A204.1 (cell line): ENCODE results near the gene SPATS2.
"Not testable (repeated sequence)": the region's sequence is repeated elsewhere in the genome, so short reads cannot be mapped to it uniquely, and the experiment has no call there.

Source experiments
- FAIRE-seq: peaks from 2 replicates; lab custom pipeline; 2012; peaks lifted over from hg19 to GRCh38; lab: Jason Lieb, UNC

SPATS2 gene

GRCh38 chr12:49470986-49471385 lies 103.7 kb downstream of the SPATS2 start:
- no peak for FAIRE-seq

DNA sequence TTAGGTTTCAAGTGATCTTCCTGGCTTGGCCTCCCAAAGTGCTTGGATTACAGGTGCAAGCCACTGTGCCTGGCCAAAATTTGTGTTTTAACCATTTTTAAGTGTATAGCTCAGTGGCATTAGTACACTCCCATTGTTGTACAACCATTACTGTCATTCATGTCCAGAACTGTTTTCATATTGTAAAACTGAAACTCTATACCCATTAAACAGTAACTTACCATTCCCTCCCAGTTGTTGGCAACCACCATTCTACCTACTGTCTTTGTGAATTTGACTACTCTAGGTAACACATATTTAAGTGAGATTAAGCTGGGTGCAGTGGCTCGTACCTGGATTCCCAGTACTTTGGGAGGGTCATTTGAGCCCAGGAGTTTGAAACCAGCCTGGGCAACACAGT lies 104.3 kb downstream of the SPATS2 start:
- FAIRE-seq, result no peak

DNA sequence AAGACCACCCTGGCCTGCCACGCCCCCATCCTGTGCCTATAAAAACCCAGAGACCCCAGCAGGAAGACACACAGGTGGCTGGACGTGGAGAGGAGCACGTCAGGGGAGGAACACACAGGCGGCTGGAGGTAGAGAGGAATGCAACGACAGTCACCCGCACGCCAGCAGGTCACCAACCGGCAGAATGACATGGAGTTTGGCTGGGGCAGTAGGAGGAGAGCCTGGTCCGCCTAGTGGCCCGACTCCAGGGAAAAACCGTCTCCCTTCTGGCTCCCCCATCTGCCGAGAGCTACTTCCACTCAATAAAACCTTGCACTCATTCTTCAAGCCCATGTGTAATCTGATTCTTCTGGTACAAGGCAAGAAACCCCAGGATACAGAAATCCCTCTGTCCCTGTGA lies 108.8 kb downstream of the SPATS2 start:
- FAIRE-seq, result no peak

- FAIRE-seq, result no peak
These were observed 111.8 kb downstream of the SPATS2 start for GRCh38 chr12:49478949-49479664.

GRCh38 chr12:49482095-49483051 lies 115.1 kb downstream of the SPATS2 start:
- FAIRE-seq, result no peak

DNA sequence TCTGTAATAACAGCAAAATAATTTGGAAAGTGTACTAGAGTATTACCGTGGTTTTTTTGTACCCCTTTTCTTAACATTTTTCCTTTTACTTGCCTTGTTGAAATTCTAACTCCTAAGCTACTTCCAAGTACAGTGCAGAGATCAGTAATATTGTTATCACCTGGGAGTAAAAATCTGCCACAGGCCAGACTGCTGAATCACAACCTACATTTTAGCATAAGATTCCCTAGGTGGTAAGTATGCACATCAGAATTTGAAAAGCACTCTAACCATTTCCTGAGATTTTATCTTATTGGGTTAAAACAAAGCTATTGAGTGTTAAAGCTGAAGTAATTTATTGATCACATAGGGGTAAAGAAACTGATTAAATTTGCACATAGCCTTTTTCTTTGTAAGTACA lies 116.4 kb downstream of the SPATS2 start:
- no peak for FAIRE-seq

DNA sequence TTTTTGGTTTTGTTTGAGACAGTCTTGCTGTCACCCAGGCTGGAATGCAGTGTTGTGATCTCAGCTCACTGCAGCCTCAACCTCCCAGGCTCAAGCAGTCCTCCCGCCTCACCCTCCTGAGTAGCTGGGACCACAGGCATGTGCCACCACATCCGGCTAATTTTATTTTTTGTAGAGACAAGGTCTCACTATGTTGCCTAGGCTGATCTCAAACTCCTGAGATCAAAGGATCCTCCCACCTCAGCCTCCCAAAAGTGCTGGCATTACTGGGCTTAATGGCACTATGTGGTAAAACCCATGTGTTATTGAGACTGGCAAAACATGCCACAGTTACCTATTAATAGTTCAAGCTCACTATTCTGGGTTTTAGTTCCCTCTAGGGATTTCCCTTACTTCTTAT lies 120.3 kb downstream of the SPATS2 start:
- FAIRE-seq, result no peak

DNA sequence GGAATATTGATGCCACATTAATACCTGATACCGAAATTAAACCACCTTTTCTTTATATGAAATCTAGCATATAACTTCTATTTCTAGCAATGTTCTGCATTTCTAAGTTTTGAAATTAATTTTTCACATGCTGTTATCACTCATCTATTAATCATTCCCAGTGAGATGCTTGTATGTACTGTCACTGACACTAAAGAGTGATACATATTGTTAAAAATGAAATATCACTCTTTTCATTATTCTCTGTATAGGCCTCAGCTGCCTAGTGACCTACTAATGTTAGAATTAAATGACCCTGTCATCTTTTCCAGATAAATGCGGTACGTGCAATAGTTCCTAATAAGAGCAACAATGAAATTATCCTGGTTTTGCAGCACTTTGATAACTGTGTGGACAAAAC lies 121.9 kb downstream of the SPATS2 start:
- FAIRE-seq, result no peak

DNA sequence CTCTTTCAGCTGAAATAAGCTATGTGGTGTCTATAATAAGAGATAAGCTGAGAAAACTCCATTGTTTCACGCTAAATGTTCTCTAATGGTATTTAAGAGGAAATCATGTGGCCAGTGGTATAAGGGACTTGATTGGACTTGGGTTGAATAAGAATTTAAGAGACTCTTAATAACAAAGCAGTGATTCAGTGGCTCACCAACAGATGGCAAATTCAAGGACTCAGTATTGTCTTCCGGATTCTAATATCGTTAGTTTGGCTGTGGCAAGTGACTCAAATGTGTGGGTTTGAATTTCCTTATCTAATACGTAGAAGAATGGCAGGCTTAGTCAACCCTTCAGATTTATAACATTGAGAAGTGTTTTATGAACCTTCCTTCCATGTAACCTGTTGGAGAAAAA lies 122.5 kb downstream of the SPATS2 start:
- no peak for FAIRE-seq

GRCh38 chr12:49491823-49492222 lies 124.6 kb downstream of the SPATS2 start:
- no peak for FAIRE-seq

DNA sequence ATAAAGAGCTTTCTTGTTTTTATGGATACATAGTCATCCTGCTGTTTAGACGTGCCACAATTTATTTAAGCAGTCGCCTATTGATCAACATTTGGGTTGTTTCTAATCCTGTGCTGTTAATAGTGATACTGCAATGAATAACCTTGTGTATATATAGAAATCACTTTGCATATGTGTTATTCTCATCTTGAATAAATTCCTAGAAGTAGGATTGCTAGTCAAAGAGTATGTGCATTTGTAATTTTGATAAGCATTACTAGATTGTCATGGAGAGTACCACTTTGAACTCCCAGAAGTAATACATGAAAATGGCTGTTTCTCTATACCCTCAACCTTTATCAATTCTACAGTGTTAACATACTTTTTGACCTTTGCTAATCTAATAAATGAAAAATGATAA lies 126.6 kb downstream of the SPATS2 start:
- FAIRE-seq, result no peak

DNA sequence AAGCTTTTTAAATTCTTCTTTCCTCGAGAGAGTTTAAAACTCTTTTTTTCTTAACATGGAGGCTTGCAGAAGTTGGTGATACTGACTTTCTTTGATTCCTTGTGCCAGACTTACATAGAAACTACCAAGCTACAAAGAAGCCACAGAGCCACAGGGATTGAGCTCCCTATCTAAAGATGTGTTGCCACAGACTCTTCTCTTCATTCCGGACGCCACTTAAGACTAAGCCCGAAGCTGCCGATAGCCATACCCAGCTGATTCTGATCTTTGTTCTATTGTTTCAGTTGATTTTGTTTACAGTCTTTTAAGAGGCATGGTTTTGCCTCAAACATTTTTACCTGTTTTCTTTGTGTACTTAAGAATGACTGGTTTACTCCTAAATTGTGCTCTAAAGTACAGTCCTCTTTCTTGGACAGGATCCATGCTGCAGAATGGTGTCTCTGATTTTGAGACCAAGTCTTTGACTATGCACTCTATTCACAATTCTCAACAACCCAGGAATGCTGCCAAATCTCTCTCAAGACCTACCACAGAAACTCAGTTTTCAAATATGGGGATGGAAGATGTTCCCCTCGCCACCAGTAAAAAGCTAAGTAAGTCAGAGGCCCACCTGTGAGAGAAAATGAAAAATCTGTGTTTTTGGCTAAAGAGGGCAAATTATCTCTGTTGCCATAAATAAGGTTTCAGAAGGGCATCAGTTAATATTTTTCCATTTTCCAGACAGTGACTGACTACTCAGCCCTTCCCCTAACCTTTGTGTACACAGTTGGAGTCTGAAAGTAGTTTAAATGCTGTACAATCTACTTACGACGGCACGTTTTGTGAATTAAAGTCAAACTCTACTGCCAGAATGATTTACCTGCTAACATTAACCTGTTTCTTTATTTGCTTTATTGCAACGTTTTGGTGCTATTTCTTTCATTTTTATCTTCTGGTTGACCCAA lies 129.4 kb downstream of the SPATS2 start:
- no peak for FAIRE-seq

- FAIRE-seq, result no peak
These were observed 134.6 kb downstream of the SPATS2 start for GRCh38 chr12:49501895-49502294.

- no peak for FAIRE-seq
These were observed 135.3 kb downstream of the SPATS2 start for GRCh38 chr12:49502590-49502989.

DNA sequence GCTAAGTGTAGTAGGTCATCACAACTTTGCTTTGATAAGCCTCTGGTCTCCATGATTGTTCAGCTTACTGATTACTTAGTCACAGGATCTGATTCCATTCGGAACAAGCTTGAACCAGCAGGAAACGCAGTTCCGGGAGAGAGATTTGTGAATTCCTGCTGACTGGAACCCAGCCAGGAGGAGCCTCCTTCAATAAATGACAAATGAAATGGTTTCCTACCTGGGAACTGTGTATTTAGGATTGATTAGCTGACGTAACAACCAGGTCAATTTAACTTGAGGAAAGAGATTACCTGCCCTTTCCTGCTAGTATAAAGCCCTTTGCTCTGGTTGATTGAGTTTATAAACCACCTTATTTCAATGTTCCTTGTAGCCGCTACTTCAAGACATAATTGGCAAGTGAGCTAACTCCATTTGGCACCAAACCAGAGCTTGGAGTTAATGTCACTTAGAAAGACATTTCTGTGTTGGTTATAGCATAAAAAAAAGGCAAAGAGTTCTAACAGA lies 136.5 kb downstream of the SPATS2 start:
- no peak for FAIRE-seq

GRCh38 chr12:49505672-49506071 lies 138.4 kb downstream of the SPATS2 start:
- no peak for FAIRE-seq

- no peak for FAIRE-seq
These were observed 139.9 kb downstream of the SPATS2 start for GRCh38 chr12:49507139-49507538.

- FAIRE-seq, result not testable (repeated sequence)
These were observed 142.4 kb downstream of the SPATS2 start for GRCh38 chr12:49509681-49510080.

- FAIRE-seq, result no peak
These were observed 144.1 kb downstream of the SPATS2 start for GRCh38 chr12:49511410-49511809.

- no peak for FAIRE-seq
These were observed 145.3 kb downstream of the SPATS2 start for GRCh38 chr12:49512546-49512945.

DNA sequence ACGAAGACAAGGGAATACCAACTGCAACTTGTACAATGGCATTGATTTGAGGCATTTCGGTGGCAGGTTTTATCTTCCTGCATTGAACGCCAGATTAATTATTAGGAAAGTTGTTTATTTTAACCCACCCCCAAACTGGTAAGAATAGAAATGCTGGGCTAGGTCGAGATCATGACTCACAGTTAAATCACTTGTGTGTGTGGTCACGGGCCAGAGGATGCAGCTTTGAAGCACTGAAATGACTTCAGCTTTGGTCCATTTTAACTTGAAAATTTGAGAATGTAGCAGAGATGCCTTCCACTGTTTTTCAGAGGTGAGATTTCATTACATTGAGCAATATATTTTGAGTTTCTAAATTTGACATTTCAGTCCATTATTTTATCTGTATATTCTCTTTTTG lies 148.0 kb downstream of the SPATS2 start:
- FAIRE-seq, result no peak

GRCh38 chr12:49518914-49519573 lies 151.8 kb downstream of the SPATS2 start:
- FAIRE-seq, result no peak
